Naive thymus-derived CD4-positive, alpha-beta T cell (primary cell): ENCODE data around the gene FOXB2. TPM values are rescaled to one million over a fixed set of nuclear protein-coding genes. Genes with fewer than 3 reads are reported as not detected.

ENCODE experiments used
- polyA plus RNA-seq, 2 donors: library from polyadenylated mRNA; unstranded; fragments of 300-500 nt; fragmentation: Illumina TruSeq; gene quantifications; one replicate each; pipeline ENCODE4 v1.2.3, GENCODE V29; 2021
- total RNA-seq, 6 experiments: library from RNA in 5 of 6; stranded (reverse) in 5 of 6; gene quantifications; 1 replicate in 5 of 6; 2 replicates in 1 of 6; pipeline ENCODE4 v1.2.3 and lab custom pipeline; 2021 to 2026

The FOXB2 gene
- total and polyA plus RNA-seq, 7 experiments from 2014 or later, result not detected

Other genes starting within 250 kb of the FOXB2 start
- gene PRUNE2, start 113.5 kb upstream of the FOXB2 start, total RNA-seq, result 1 to 10 TPM in 1 of 5 experiments, under 1 TPM in 1, not detected in 3; 0.78 to 1.6 TPM
- not detected for gene PRUNE2, start 113.5 kb upstream of the FOXB2 start, polyA plus RNA-seq
- 10 to 100 TPM; 37.1 to 52.8 (median 42.6) TPM for gene VPS13A, start 157.9 kb downstream of the FOXB2 start, total RNA-seq
- 1 to 10 TPM; 3.0 to 4.0 TPM for gene VPS13A, start 157.9 kb downstream of the FOXB2 start, polyA plus RNA-seq